ENCODE measurements around the gene DLG5.

The DLG5 gene

DNA sequence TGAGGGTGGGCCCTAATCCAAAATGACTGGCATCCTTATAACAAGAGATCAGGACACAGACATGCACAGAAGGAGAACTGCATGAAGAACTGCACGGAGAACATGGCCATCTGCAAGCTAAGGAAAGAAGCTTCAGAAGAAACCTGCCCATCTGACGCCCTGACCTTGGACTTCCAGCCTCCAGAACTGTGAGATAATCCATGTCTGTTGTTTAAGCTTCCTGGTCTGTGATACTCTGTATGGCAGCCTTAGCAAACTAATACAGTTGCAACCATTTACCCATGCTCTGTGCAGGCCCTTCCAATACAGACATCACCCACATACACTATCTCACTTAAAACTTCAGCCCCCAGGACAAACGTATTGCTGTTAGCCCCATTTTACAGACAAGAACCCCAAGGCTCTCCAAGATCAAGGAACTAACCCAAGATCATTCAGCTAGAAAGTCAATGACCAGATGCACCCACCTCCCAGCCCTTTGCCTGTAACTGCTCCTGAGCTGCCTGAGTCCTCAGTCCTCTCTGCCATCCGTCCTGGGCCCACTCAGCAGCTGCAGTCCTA is 39.7 kb downstream of the DLG5 start:
- Histone ChIP-seq H3K36me3 (ENCODE audit: control insufficient read depth in 1 of 2, insufficient read depth in 2 of 2, low read depth in 1 of 2, low read length in 2 of 2) (peaks cover 0 to 2% of the 10 kb centered on the region in 2 experiments), H2AK5ac (ENCODE audit: low read length, severe bottlenecking) (no peak overlapping the region), H2BK120ac (ENCODE audit: low read depth, low read length) (no peak overlapping the region), H3K9ac (ENCODE audit: low read length) (peak overlapping the region; percentile 76), H3K27ac (ENCODE audit: low read length, poor library complexity, severe bottlenecking) (no peak overlapping the region), H3K14ac (ENCODE audit: low read length in 2 of 2) (no peak overlapping the region), H3K27me3 (ENCODE audit: control insufficient read depth in 1 of 2, insufficient read depth in 1 of 2, low read length in 2 of 2) (no peaks in the 10 kb centered on the region), H4K91ac (ENCODE audit: low read length) (no peak overlapping the region), H2BK5ac (ENCODE audit: low read depth, low read length, poor library complexity, severe bottlenecking) (no peak overlapping the region), H3K4me3 (ENCODE audit: insufficient read depth in 1 of 2, low read depth in 1 of 2, low read length in 2 of 2) (no peak overlapping the region), H2AFZ (ENCODE audit: low read depth, low read length) (no peak overlapping the region), H2BK15ac (ENCODE audit: low read depth, poor library complexity, severe bottlenecking) (no peak overlapping the region), H3K4me1 (ENCODE audit: control insufficient read depth, insufficient read depth, low read depth, low read length) (peaks cover 18% of the 10 kb centered on the region), H3K18ac (ENCODE audit: low read depth in 1 of 2, low read length in 2 of 2) (no peak overlapping the region), H3K4ac (ENCODE audit: low read depth in 1 of 2, low read length in 2 of 2) (no peak overlapping the region), H3K79me1 (replicated peaks; ENCODE audit: low read length, poor library complexity, severe bottlenecking) (peaks cover 44% of the 10 kb centered on the region), H3K9me3 (ENCODE audit: control insufficient read depth, low read length) (no peaks in the 10 kb centered on the region), H4K8ac (ENCODE audit: low read length) (no peak overlapping the region), H3K23ac (ENCODE audit: low read length in 2 of 2) (no peak overlapping the region), H3K4me2 (ENCODE audit: low read length, poor library complexity, severe bottlenecking) (no peak overlapping the region), H2BK12ac (ENCODE audit: low read length in 2 of 2) (no peak overlapping the region)
- WGBS, result 95% methylated on average over 4 of the region's 4 CpGs
- DNase-seq, result no peak

DNA sequence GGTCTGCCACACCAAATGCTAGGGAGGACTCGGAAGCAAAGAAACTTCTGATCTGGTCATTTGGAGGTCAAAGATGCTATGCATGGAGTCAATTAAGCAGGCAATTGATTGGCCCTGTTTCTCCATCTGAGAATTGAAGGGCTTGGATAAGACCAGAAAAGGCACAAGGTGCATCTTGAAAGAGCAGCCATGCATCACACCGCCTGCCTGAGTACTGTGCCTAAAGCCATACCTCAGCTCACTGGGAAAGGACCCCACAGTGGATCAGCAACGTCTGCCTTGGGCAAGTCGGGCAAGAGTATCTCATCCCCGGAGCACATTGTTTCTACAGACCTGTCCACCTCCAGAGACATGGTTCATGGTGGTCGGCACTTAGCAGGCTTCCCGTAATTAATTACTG is 42.4 kb downstream of the DLG5 start:
- Histone ChIP-seq H3K23ac (ENCODE audit: low read length in 2 of 2) (no peak overlapping the region), H2BK12ac (ENCODE audit: low read length in 2 of 2) (no peak overlapping the region), H3K4me3 (ENCODE audit: insufficient read depth in 1 of 2, low read depth in 1 of 2, low read length in 2 of 2) (no peak overlapping the region), H3K4me2 (ENCODE audit: low read length, poor library complexity, severe bottlenecking) (no peak overlapping the region), H2AK5ac (ENCODE audit: low read length, severe bottlenecking) (no peak overlapping the region), H2AFZ (ENCODE audit: low read depth, low read length) (no peak overlapping the region), H4K8ac (ENCODE audit: low read length) (no peak overlapping the region), H3K36me3 (ENCODE audit: control insufficient read depth in 1 of 2, insufficient read depth in 2 of 2, low read depth in 1 of 2, low read length in 2 of 2) (peaks cover 4 to 6% of the 10 kb centered on the region in 2 experiments), H3K4ac (ENCODE audit: low read depth in 1 of 2, low read length in 2 of 2) (no peak overlapping the region), H3K79me1 (replicated peaks; ENCODE audit: low read length, poor library complexity, severe bottlenecking) (peaks cover 44% of the 10 kb centered on the region), H3K4me1 (ENCODE audit: control insufficient read depth, insufficient read depth, low read depth, low read length) (peaks cover 14% of the 10 kb centered on the region), H3K18ac (ENCODE audit: low read depth in 1 of 2, low read length in 2 of 2) (no peak overlapping the region), H2BK5ac (ENCODE audit: low read depth, low read length, poor library complexity, severe bottlenecking) (no peak overlapping the region), H3K27ac (ENCODE audit: low read length, poor library complexity, severe bottlenecking) (no peak overlapping the region), H3K27me3 (ENCODE audit: control insufficient read depth in 1 of 2, insufficient read depth in 1 of 2, low read length in 2 of 2) (no peaks in the 10 kb centered on the region), H2BK120ac (ENCODE audit: low read depth, low read length) (no peak overlapping the region), H2BK15ac (ENCODE audit: low read depth, poor library complexity, severe bottlenecking) (no peak overlapping the region), H4K91ac (ENCODE audit: low read length) (no peak overlapping the region), H3K9me3 (ENCODE audit: control insufficient read depth, low read length) (no peaks in the 10 kb centered on the region), H3K9ac (ENCODE audit: low read length) (no peak overlapping the region), H3K14ac (ENCODE audit: low read length in 2 of 2) (no peak overlapping the region)
- 97% methylated on average over 7 of the region's 7 CpGs for WGBS
- no peak for DNase-seq

DNA sequence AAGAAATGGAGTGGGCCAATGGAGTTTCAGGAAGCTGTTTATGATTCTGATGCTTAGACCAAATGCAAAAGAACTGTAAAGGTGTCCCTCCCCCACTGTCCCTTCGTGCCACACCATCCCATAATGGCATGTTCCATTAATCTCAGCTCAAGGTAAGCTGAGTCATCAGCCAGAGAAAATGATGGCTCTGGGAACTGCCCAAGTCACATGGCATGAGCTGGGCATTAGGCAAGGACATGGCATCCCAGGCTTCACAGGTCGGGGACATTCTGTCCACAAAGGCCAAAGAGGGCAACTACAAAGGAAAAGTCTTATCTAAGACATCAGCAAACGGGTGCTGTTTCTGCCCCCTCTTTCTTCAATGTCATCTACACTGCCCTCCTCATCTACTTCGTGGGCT is 44.9 kb downstream of the DLG5 start:
- H3K4me3 ChIP-seq (ENCODE audit: insufficient read depth in 1 of 2, low read depth in 1 of 2, low read length in 2 of 2), result no peak overlapping the region
- no peak overlapping the region for H3K14ac ChIP-seq (ENCODE audit: low read length in 2 of 2)
- H4K91ac ChIP-seq (ENCODE audit: low read length), result no peak overlapping the region
- H3K27me3 ChIP-seq (ENCODE audit: control insufficient read depth in 1 of 2, insufficient read depth in 1 of 2, low read length in 2 of 2), result no peaks in the 10 kb centered on the region
- H2BK120ac ChIP-seq (ENCODE audit: low read depth, low read length), result no peak overlapping the region
- H3K9ac ChIP-seq (ENCODE audit: low read length), result no peak overlapping the region
- H3K4ac ChIP-seq (ENCODE audit: low read depth in 1 of 2, low read length in 2 of 2), result no peak overlapping the region
- peaks cover 50% of the 10 kb centered on the region for H3K79me1 ChIP-seq (replicated peaks; ENCODE audit: low read length, poor library complexity, severe bottlenecking)
- H3K18ac ChIP-seq (ENCODE audit: low read depth in 1 of 2, low read length in 2 of 2), result no peak overlapping the region
- no peak overlapping the region for H2AFZ ChIP-seq (ENCODE audit: low read depth, low read length)
- WGBS, result 92% methylated on average over 4 of the region's 4 CpGs
- H2AK5ac ChIP-seq (ENCODE audit: low read length, severe bottlenecking), result no peak overlapping the region
- H2BK12ac ChIP-seq (ENCODE audit: low read length in 2 of 2), result no peak overlapping the region
- H3K36me3 ChIP-seq (ENCODE audit: control insufficient read depth in 1 of 2, insufficient read depth in 2 of 2, low read depth in 1 of 2, low read length in 2 of 2), result peaks cover 4 to 6% of the 10 kb centered on the region in 2 experiments
- DNase-seq, result no peak
- H3K23ac ChIP-seq (ENCODE audit: low read length in 2 of 2), result no peak overlapping the region
- peaks cover 26% of the 10 kb centered on the region for H3K4me1 ChIP-seq (ENCODE audit: control insufficient read depth, insufficient read depth, low read depth, low read length)
- no peak overlapping the region for H4K8ac ChIP-seq (ENCODE audit: low read length)
- no peak overlapping the region for H3K27ac ChIP-seq (ENCODE audit: low read length, poor library complexity, severe bottlenecking)
- H3K4me2 ChIP-seq (ENCODE audit: low read length, poor library complexity, severe bottlenecking), result no peak overlapping the region
- H3K9me3 ChIP-seq (ENCODE audit: control insufficient read depth, low read length), result no peaks in the 10 kb centered on the region
- H2BK5ac ChIP-seq (ENCODE audit: low read depth, low read length, poor library complexity, severe bottlenecking), result no peak overlapping the region
- H2BK15ac ChIP-seq (ENCODE audit: low read depth, poor library complexity, severe bottlenecking), result no peak overlapping the region

DNA sequence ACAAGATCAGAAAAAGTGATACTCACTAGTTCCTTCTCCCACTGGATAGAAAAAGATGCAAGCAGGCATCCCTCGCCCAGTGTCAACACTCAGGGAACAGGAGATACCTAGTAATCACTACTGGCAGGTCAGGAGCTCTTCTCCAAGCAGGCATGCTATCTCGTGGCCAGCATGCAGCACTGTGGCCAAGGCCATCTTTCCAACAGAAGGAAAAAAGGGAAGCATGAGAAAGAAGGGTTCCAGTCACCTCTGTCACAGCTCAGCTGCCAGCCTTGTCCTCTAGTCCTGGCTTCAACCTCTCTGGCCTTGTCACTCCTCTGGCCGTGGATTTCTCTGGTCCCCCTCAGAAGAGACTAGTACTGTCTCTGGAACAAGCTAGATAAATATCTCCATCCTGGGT is 45.3 kb downstream of the DLG5 start:
- H4K91ac ChIP-seq (ENCODE audit: low read length), result no peak overlapping the region
- H2BK120ac ChIP-seq (ENCODE audit: low read depth, low read length), result no peak overlapping the region
- 92% methylated on average over 3 of the region's 3 CpGs for WGBS
- H3K18ac ChIP-seq (ENCODE audit: low read depth in 1 of 2, low read length in 2 of 2), result no peak overlapping the region
- H3K9ac ChIP-seq (ENCODE audit: low read length), result no peak overlapping the region
- no peak overlapping the region for H2BK15ac ChIP-seq (ENCODE audit: low read depth, poor library complexity, severe bottlenecking)
- no peak overlapping the region for H2AK5ac ChIP-seq (ENCODE audit: low read length, severe bottlenecking)
- H3K23ac ChIP-seq (ENCODE audit: low read length in 2 of 2), result peak overlapping the region in 1 of 2 experiments; percentile 53
- no peak overlapping the region for H3K27ac ChIP-seq (ENCODE audit: low read length, poor library complexity, severe bottlenecking)
- H3K9me3 ChIP-seq (ENCODE audit: control insufficient read depth, low read length), result no peaks in the 10 kb centered on the region
- DNase-seq, result no peak
- H2BK12ac ChIP-seq (ENCODE audit: low read length in 2 of 2), result no peak overlapping the region
- no peaks in the 10 kb centered on the region for H3K27me3 ChIP-seq (ENCODE audit: control insufficient read depth in 1 of 2, insufficient read depth in 1 of 2, low read length in 2 of 2)
- H3K79me1 ChIP-seq (replicated peaks; ENCODE audit: low read length, poor library complexity, severe bottlenecking), result peaks cover 50% of the 10 kb centered on the region
- no peak overlapping the region for H4K8ac ChIP-seq (ENCODE audit: low read length)
- H3K4me3 ChIP-seq (ENCODE audit: insufficient read depth in 1 of 2, low read depth in 1 of 2, low read length in 2 of 2), result no peak overlapping the region
- no peak overlapping the region for H2BK5ac ChIP-seq (ENCODE audit: low read depth, low read length, poor library complexity, severe bottlenecking)
- H2AFZ ChIP-seq (ENCODE audit: low read depth, low read length), result no peak overlapping the region
- H3K4ac ChIP-seq (ENCODE audit: low read depth in 1 of 2, low read length in 2 of 2), result no peak overlapping the region
- no peak overlapping the region for H3K4me2 ChIP-seq (ENCODE audit: low read length, poor library complexity, severe bottlenecking)
- peaks cover 26% of the 10 kb centered on the region for H3K4me1 ChIP-seq (ENCODE audit: control insufficient read depth, insufficient read depth, low read depth, low read length)
- H3K14ac ChIP-seq (ENCODE audit: low read length in 2 of 2), result no peak overlapping the region
- H3K36me3 ChIP-seq (ENCODE audit: control insufficient read depth in 1 of 2, insufficient read depth in 2 of 2, low read depth in 1 of 2, low read length in 2 of 2), result peaks cover 4 to 6% of the 10 kb centered on the region in 2 experiments
